PC-9 (cell line): ENCODE results near the gene LYST. TPM values are rescaled to one million over a fixed set of nuclear protein-coding genes. Genes with fewer than 3 reads are reported as not detected.

ENCODE experiments used
- BruUV-seq: library from RNA; stranded (reverse); fragments of 400-500 nt; replicated peaks from 2 replicates; lab custom pipeline; 2021; lab: Mats Ljungman, UMichigan
- CTCF ChIA-PET: fragments of 300-600 bp; sonication (Branson Sonifier 250); formaldehyde crosslinking; loops from one replicate; lab custom pipeline; 2022; ENCODE audit warnings: antibody characterized with exemption; lab: Charles Lee
- POLR2A ChIA-PET: fragments of 300-600 bp; sonication (Branson Sonifier 250); formaldehyde crosslinking; loops from one replicate; lab custom pipeline; 2022; ENCODE audit warnings: antibody characterized with exemption; ENCODE audit not compliant: unreplicated experiment; lab: Charles Lee
- DNase-seq, 2 experiments: peaks; one replicate each; pipeline versions ENCODE4 v3.0.0 to v3.0.0-alpha.2; 2015 to 2022; ENCODE audit warnings: mixed read lengths in 1 of 2
- H2AFZ ChIP-seq: fragments of 200-600 bp; sonication (generic); 2 replicates; pipeline ENCODE4 v1.8.1; 2017; ENCODE audit warnings: antibody characterized with exemption
- H3F3A ChIP-seq: fragments of 200-600 bp; sonication (generic); 2 replicates; pipeline ENCODE4 v1.8.1; 2017; ENCODE audit warnings: antibody characterized with exemption, mild to moderate bottlenecking, low read depth; ENCODE audit not compliant: insufficient read depth
- H3K27ac ChIP-seq: fragments of 200-600 bp; sonication (generic); 2 replicates; pipeline ENCODE4 v1.6.1; 2016; ENCODE audit warnings: mixed run types
- H3K27me3 ChIP-seq: fragments of 200-600 bp; sonication (generic); 2 replicates; pipeline ENCODE4 v1.6.1; 2016; ENCODE audit warnings: low read depth, mixed run types; ENCODE audit not compliant: insufficient read depth
- H3K36me3 ChIP-seq: fragments of 200-600 bp; sonication (generic); 2 replicates; pipeline ENCODE4 v1.6.1; 2016; ENCODE audit warnings: low read depth, mixed run types
- H3K4me1 ChIP-seq: fragments of 200-600 bp; sonication (generic); replicated peaks from 2 replicates; pipeline ENCODE4 v1.6.1; 2016; ENCODE audit warnings: mixed run types; ENCODE audit not compliant: insufficient read depth
- H3K4me2 ChIP-seq: fragments of 200-600 bp; sonication (generic); 2 replicates; pipeline ENCODE4 v1.6.1; 2017; ENCODE audit warnings: mixed run types
- H3K4me3 ChIP-seq: fragments of 200-600 bp; sonication (generic); 2 replicates; pipeline ENCODE4 v1.6.1; 2016; ENCODE audit warnings: mixed run types
- H3K79me2 ChIP-seq: fragments of 200-600 bp; sonication (generic); 2 replicates; pipeline ENCODE4 v1.6.1; 2017; ENCODE audit warnings: low read depth, mixed run types
- H3K9me2 ChIP-seq: fragments of 200-600 bp; sonication (generic); 2 replicates; pipeline ENCODE4 v1.8.1; 2017; ENCODE audit warnings: mild to moderate bottlenecking; ENCODE audit not compliant: insufficient read depth
- H3K9me3 ChIP-seq: fragments of 200-600 bp; sonication (generic); 2 replicates; pipeline ENCODE4 v1.8.1; 2016; ENCODE audit warnings: low read depth; ENCODE audit not compliant: insufficient read depth
- H4K20me1 ChIP-seq: fragments of 200-600 bp; sonication (generic); 2 replicates; pipeline ENCODE4 v1.8.1; 2017; ENCODE audit not compliant: insufficient read depth
- EZH2 ChIP-seq: fragments of 200-600 bp; sonication (generic); IDR thresholded peaks from 2 replicates; pipeline ENCODE4 v1.8.0; 2017; ENCODE audit warnings: antibody characterized with exemption, low read depth
- intact Hi-C: fragments of 100-400 bp; cut with micrococcal nuclease; formaldehyde crosslinking; loops from one replicate; pipeline ENCODE4 v1.10.0; 2022; ENCODE audit not compliant: unreplicated experiment
- total RNA-seq: library from RNA; stranded (reverse); gene quantifications from 2 replicates; pipeline ENCODE4 v1.2.3, GENCODE V29; 2021
- TF ChIP-seq, protein P1 (sequence below): fragments of 200-600 bp; sonication (generic); conservative IDR thresholded peaks from 2 replicates; pipeline ENCODE4 v1.6.1; 2017; ENCODE audit warnings: mixed run types, antibody characterized with exemption, mild to moderate bottlenecking, moderate library complexity

LYST gene
- total RNA-seq, 1 experiment from 2014 or later: 14.1 TPM

DNA sequence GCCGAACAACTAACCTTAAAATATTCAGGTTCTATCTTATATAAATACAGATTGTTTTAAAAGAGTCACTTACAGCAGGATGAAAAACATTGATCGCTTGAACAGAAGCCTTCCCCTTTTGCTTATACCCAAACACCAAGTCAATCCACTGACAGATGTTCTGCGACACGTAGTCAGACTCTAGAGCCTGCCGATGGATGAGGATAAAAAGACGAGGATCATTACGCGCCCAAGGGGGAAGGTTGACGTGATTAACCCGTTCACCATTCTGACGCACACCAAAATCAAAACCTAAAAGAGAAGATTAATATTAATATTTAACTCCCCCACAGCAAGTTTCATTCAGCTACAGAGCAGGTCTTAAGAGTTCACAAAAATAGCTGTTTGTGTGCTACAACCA, 157.7 kb downstream of the LYST start:
- CTCF ChIA-PET: no interaction called here
- Histone ChIP-seq H3K27me3 (no peaks in the 10 kb centered on the region), H3K4me3 (no peak overlapping the region), H3K27ac (peak overlapping the region; percentile 88), H2AFZ (no peak overlapping the region), H3K4me1 (peaks cover 49% of the 10 kb centered on the region), H4K20me1 (no peaks in the 10 kb centered on the region), H3F3A (peaks cover 20% of the 10 kb centered on the region), H3K36me3 (no peaks in the 10 kb centered on the region), H3K9me2 (no peaks in the 10 kb centered on the region), H3K79me2 (no peaks in the 10 kb centered on the region), H3K9me3 (no peaks in the 10 kb centered on the region), H3K4me2 (peak overlapping the region; percentile 61; the same call in 1 of the 2 replicates)
- POLR2A ChIA-PET: interaction anchor here (0.5 to 0.7 kb wide), 2 partner anchors 235 to 935 kb away, joined by 3 to 4 read pairs; no protein-coding TSS in a partner anchor
- intact Hi-C loops: loop anchor here (2.0 to 5.0 kb wide), 2 partner anchors 204 to 223 kb away; partner anchors contain the start of gene B3GALNT2
- BruUV-seq: no TSS peak
- no peak for TF ChIP-seq EZH2
- TF ChIP-seq, protein P1, sequence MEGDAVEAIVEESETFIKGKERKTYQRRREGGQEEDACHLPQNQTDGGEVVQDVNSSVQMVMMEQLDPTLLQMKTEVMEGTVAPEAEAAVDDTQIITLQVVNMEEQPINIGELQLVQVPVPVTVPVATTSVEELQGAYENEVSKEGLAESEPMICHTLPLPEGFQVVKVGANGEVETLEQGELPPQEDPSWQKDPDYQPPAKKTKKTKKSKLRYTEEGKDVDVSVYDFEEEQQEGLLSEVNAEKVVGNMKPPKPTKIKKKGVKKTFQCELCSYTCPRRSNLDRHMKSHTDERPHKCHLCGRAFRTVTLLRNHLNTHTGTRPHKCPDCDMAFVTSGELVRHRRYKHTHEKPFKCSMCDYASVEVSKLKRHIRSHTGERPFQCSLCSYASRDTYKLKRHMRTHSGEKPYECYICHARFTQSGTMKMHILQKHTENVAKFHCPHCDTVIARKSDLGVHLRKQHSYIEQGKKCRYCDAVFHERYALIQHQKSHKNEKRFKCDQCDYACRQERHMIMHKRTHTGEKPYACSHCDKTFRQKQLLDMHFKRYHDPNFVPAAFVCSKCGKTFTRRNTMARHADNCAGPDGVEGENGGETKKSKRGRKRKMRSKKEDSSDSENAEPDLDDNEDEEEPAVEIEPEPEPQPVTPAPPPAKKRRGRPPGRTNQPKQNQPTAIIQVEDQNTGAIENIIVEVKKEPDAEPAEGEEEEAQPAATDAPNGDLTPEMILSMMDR: no peak
- no peak for DNase-seq

DNA sequence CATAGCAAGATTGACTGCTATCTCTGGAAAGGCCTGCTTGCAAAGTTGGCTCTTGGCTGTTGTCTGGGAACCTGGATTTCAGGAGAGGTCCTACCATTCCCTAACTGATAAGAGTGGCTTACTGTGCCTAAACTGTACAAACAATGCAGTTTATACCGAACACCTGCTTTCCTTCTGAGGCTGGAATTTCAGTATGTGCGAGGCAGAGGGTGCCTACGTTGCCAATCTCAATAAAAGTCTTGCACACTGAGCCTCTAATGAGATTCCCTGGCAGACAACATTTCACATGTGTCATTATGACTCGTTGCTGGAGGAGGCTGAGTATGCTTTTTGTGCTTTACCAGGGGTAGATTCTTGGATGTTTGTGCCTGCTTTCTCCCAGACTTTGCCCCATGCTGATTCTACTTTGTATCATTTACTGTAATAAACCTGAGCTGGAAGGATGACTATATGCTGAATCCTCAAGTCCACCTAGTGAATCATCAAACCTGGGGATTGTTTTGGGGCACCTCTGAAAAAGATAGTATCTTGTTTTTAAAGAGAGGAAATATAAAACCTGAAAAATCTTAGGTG, 158.2 kb downstream of the LYST start:
- BruUV-seq: no TSS peak
- TF ChIP-seq, protein P1: no peak
- no peak for TF ChIP-seq EZH2
- CTCF ChIA-PET: no interaction called here
- intact Hi-C loops: loop anchor here (1.0 to 5.0 kb wide), 3 partner anchors 66 to 224 kb away; partner anchors contain the start of gene B3GALNT2
- Histone ChIP-seq H3K4me1 (peaks cover 54% of the 10 kb centered on the region), H4K20me1 (no peaks in the 10 kb centered on the region), H3K4me2 (peak overlapping the region; percentile 61), H3K27ac (peak overlapping the region; percentile 88), H3F3A (peaks cover 20% of the 10 kb centered on the region), H3K4me3 (no peak overlapping the region), H3K79me2 (no peaks in the 10 kb centered on the region), H3K9me3 (no peaks in the 10 kb centered on the region), H3K27me3 (no peaks in the 10 kb centered on the region), H2AFZ (peak overlapping the region; percentile 60; the same call in 1 of the 2 replicates), H3K36me3 (no peaks in the 10 kb centered on the region), H3K9me2 (no peaks in the 10 kb centered on the region)
- peak; percentile 58 to 82 for DNase-seq
- POLR2A ChIA-PET: interaction anchor here (0.5 to 0.7 kb wide), 3 partner anchors 234 to 936 kb away, joined by 3 to 9 read pairs (median 4); no protein-coding TSS in a partner anchor

DNA sequence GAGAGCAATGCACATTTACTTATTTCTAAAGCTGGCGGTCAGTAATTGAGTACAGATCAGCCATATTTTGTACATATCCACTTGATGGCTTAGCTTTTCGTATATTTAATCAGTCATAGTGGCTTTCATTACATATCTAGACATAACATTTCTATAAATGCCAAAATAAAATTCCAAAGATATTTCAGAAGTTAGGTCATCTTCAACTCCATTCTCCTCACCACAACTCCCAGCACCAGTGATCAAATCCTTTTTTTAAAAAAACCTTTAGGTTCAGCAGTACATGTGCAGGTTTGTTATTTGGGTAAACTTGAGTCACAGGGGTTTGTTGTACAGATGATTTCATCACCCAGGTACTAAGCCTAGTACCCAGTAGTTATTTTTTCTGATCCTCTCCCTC, 163.2 kb downstream of the LYST start:
- Histone ChIP-seq H3K79me2 (no peaks in the 10 kb centered on the region), H3K4me1 (peaks cover 48% of the 10 kb centered on the region), H2AFZ (no peak overlapping the region), H3F3A (peaks cover 17% of the 10 kb centered on the region), H4K20me1 (no peaks in the 10 kb centered on the region), H3K27ac (peak overlapping the region; percentile 51), H3K36me3 (no peaks in the 10 kb centered on the region), H3K4me2 (no peak overlapping the region), H3K9me2 (no peaks in the 10 kb centered on the region), H3K27me3 (no peaks in the 10 kb centered on the region), H3K4me3 (no peak overlapping the region), H3K9me3 (no peaks in the 10 kb centered on the region)
- DNase-seq: peak in 1 of 2 experiments; percentile 74
- BruUV-seq: no TSS peak
- ChIA-PET POLR2A (interaction anchor here (0.5 to 0.6 kb wide), 2 partner anchors 24 to 89 kb away, joined by 3 to 5 read pairs; no protein-coding TSS in a partner anchor), CTCF (no interaction called here)
- TF ChIP-seq EZH2: no peak
- TF ChIP-seq, protein P1: no peak
- intact Hi-C loops: no loop called here
